Transverse colon (tissue), 4 donors: ENCODE results near the gene LSM14B. TPM values are rescaled to one million over a fixed set of nuclear protein-coding genes. Genes with fewer than 3 reads are reported as not detected.

Source experiments
- DNase-seq: peaks from one replicate; pipeline ENCODE4 v3.0.0-alpha.2; 2019
- H3K27ac ChIP-seq, 4 donors: fragments of 200-600 bp; sonication (generic); 2 replicates each; pipeline ENCODE4 v1.5.1; 2016 to 2018; ENCODE audit warnings: inconsistent platforms in 4 of 4
- H3K27me3 ChIP-seq: fragments of 200-600 bp; sonication (generic); 2 replicates; pipeline ENCODE4 v1.5.1; 2017; ENCODE audit warnings: inconsistent platforms
- H3K36me3 ChIP-seq, 4 donors: fragments of 200-600 bp; sonication (generic); 2 replicates each; pipeline ENCODE4 v1.5.1; 2017 to 2019; ENCODE audit warnings: inconsistent platforms in 4 of 4
- H3K4me1 ChIP-seq, 4 donors: fragments of 200-600 bp; sonication (generic); 2 replicates each; pipeline ENCODE4 v1.5.1; 2017 to 2020; ENCODE audit warnings: inconsistent platforms in 4 of 4
- H3K4me3 ChIP-seq, 4 donors: fragments of 200-600 bp; sonication (generic); 1 replicate in 1 of 4; 2 replicates in 3 of 4; pipeline versions ENCODE4 v1.5.1 to v1.6.1; 2017 to 2019; ENCODE audit warnings: inconsistent platforms in 4 of 4
- H3K9me3 ChIP-seq, 2 donors: fragments of 200-600 bp; sonication (generic); 2 replicates each; pipeline ENCODE4 v1.5.1; 2017 to 2019; ENCODE audit warnings: inconsistent platforms in 2 of 2
- EP300 ChIP-seq: sonication (generic); formaldehyde crosslinking; IDR thresholded peaks from one replicate; pipeline ENCODE4 v1.6.1; 2017; ENCODE audit warnings: antibody characterized with exemption, low read depth
- POLR2A ChIP-seq: fragments of 450-650 bp; IDR thresholded peaks from one replicate; pipeline ENCODE4 v1.6.1; 2016; ENCODE audit warnings: antibody characterized with exemption, mild to moderate bottlenecking, moderate library complexity
- POLR2AphosphoS5 ChIP-seq, 3 donors: sonication (generic); formaldehyde crosslinking; IDR thresholded peaks; one replicate each; pipeline ENCODE4 v1.6.1; 2016; ENCODE audit warnings: antibody characterized with exemption in 3 of 3
- WGBS, 2 donors: methylation state at CpG; one replicate each; pipeline ENCODE4 v1.1.5; 2018; ENCODE audit warnings: low coverage in 1 of 2; 5-methylcytosine and 5-hydroxymethylcytosine counted together
- in situ Hi-C, 4 donors: fragments of 200-750 bp; cut with MboI; loops; one replicate each; pipeline versions ENCODE4 v1.15.0 to v1.15.1; 2017; ENCODE audit warnings: low sequenced_read_pairs in 3 of 4, low pct_ligation_motif_present in 1 of 4, low pct_unique_long_range_greater_than_20kb in 1 of 4
- intact Hi-C: fragments of 100-400 bp; cut with DNase I; formaldehyde crosslinking; loops from one replicate; pipeline ENCODE4 v1.15.1; 2023; ENCODE audit warnings: low total_unique reads
- total RNA-seq, 4 donors: library from RNA; depleted of rRNA; stranded (reverse); fragments of >200 nt; gene quantifications; one replicate each; pipeline ENCODE4 v1.1.0, GENCODE V29; 2016
- TF ChIP-seq, protein P1 (sequence below), 5 experiments: fragments of 200-600 bp in 3 of 5; fragments of 450-650 bp in 2 of 5; sonication (generic) in 3 of 5; IDR thresholded peaks; 1 replicate in 2 of 5; 2 replicates in 3 of 5; pipeline ENCODE4 v1.5.1; 2016 to 2017; ENCODE audit warnings: antibody characterized with exemption in 5 of 5, inconsistent platforms in 3 of 5, mild to moderate bottlenecking in 2 of 5, moderate library complexity in 1 of 5

Gene LSM14B
- total RNA-seq, 4 donors from 2014 or later, result 22.1 to 45.3 (median 35.6) TPM

DNA sequence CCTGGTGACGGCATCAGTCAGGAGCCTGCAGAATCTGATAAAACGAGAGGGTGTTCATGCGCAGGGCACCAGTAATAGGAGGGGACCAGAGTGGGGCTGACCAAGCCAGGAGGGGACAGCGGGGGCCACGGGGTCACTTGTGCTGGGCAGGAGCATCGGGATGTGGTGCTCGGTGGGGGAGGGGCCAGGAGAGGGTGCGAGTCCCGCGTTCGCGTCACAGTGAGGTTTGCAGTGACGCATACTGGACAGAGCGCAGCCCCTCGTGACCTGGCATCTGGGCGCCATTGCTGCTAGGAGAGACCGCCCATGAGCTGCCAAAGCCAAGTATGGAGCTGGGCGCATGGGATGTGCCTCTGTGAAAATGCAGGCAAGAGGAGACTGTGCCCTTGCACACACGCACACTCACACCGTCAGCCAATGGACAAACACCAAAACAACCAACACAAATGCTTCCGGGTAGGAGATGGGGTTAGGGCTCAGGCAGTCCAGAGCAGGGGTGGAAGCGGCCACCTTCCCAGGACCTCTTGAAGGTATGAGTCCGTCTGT is 46.7 kb downstream of the LSM14B start:
- Histone ChIP-seq H3K27ac (no peak overlapping the region), H3K4me1 (no peaks in the 10 kb centered on the region), H3K9me3 (no peaks in the 10 kb centered on the region), H3K27me3 (no peaks in the 10 kb centered on the region), H3K36me3 (peaks cover 0 to 12% (median 2%) of the 10 kb centered on the region in 4 donors), H3K4me3 (no peak overlapping the region)
- TF ChIP-seq POLR2A (no peak), POLR2AphosphoS5 (IDR thresholded peaks at IDR 0.05) (no peak), EP300 (no peak)
- TF ChIP-seq, protein P1, sequence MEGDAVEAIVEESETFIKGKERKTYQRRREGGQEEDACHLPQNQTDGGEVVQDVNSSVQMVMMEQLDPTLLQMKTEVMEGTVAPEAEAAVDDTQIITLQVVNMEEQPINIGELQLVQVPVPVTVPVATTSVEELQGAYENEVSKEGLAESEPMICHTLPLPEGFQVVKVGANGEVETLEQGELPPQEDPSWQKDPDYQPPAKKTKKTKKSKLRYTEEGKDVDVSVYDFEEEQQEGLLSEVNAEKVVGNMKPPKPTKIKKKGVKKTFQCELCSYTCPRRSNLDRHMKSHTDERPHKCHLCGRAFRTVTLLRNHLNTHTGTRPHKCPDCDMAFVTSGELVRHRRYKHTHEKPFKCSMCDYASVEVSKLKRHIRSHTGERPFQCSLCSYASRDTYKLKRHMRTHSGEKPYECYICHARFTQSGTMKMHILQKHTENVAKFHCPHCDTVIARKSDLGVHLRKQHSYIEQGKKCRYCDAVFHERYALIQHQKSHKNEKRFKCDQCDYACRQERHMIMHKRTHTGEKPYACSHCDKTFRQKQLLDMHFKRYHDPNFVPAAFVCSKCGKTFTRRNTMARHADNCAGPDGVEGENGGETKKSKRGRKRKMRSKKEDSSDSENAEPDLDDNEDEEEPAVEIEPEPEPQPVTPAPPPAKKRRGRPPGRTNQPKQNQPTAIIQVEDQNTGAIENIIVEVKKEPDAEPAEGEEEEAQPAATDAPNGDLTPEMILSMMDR (IDR thresholded peaks at IDR 0.05), result no peak
- intact Hi-C loops (no loop called here), in situ Hi-C loops (no loop called here)
- DNase-seq, result no peak
- WGBS, 2 donors, result 80 to 95% methylated on average over 1 to 23 of the region's 23 CpGs

DNA sequence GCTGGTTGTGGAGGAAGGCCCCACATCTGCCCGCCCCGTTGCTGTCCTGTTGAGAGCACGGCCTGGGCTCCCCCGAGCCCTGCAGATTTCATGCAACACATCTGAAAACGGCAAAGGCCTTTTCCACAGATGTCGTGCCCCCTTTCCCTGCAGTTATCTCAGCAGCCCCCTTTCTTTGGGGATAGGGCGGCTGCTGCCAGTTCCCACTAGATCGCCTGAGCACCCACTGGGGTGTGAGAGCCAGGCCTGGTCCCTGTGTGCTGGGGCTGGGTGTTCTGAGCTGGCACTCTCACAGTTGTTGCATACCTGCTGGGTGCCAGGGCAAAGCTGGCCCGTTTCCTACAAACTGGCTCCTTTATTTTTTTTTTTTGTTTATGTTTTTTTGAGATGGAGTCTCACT is 48.3 kb downstream of the LSM14B start:
- no peak for TF ChIP-seq POLR2A
- TF ChIP-seq EP300, result no peak
- no peak for TF ChIP-seq POLR2AphosphoS5 (IDR thresholded peaks at IDR 0.05)
- TF ChIP-seq, protein P1 (IDR thresholded peaks at IDR 0.05), result no peak
- no peak for DNase-seq
- no peak overlapping the region for H3K4me3 ChIP-seq
- in situ Hi-C loops (no loop called here), intact Hi-C loops (no loop called here)
- WGBS, 2 donors, result 87 to 94% methylated on average over 3 to 9 of the region's 9 CpGs
- H3K36me3 ChIP-seq, result peaks cover 0 to 16% (median under 1%) of the 10 kb centered on the region in 4 donors
- no peaks in the 10 kb centered on the region for H3K27me3 ChIP-seq
- no peaks in the 10 kb centered on the region for H3K9me3 ChIP-seq
- no peaks in the 10 kb centered on the region for H3K4me1 ChIP-seq
- H3K27ac ChIP-seq, result no peak overlapping the region

DNA sequence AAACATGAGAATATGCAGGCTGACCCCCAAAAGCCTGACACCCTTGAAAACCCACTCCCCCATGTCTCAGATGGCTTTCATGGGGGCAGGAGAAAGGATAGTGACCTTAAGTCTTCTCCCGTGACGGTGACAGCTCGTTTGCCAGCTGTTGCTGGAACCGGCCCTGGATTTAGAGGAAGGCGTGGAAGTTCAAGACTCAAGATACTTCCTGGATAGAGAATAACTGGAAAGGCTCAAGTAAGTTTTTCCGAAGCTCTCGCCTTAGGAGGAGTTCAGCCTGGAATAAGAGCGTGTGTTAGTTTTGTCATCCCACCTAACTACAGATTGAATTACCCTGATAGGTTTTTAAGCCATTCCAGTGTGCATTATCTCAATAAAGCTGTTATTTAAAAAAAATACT is 49.0 kb downstream of the LSM14B start:
- Histone ChIP-seq H3K4me1 (no peaks in the 10 kb centered on the region), H3K27me3 (no peaks in the 10 kb centered on the region), H3K9me3 (no peaks in the 10 kb centered on the region), H3K36me3 (peaks cover 0 to 9% (median 0%) of the 10 kb centered on the region in 4 donors), H3K4me3 (no peak overlapping the region), H3K27ac (no peak overlapping the region)
- TF ChIP-seq EP300 (no peak), POLR2AphosphoS5 (IDR thresholded peaks at IDR 0.05) (no peak), POLR2A (no peak)
- TF ChIP-seq, protein P1 (IDR thresholded peaks at IDR 0.05), result no peak
- intact Hi-C loops (no loop called here), in situ Hi-C loops (no loop called here)
- 91 to 100% methylated on average over 2 to 8 of the region's 8 CpGs for WGBS, 2 donors
- no peak for DNase-seq

DNA sequence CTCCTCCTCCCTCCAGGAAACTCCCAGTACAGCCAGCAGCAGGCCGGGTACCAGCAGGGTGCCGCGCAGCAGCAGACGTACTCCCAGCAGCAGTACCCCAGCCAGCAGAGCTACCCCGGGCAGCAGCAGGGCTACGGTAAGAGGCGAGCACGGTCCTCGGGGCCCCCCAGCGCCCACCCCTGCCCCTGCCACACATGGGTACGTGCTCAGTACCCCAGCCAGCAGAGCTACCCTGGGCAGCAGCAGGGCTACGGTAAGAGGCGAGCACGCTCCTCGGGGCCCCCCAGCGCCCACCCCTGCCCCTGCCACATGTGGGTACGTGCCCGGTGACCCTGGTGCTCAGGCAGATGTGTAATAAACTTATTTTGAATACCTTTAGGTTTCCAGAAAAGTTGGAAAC is 50.4 kb downstream of the LSM14B start:
- no peak overlapping the region for H3K27ac ChIP-seq
- no peaks in the 10 kb centered on the region for H3K9me3 ChIP-seq
- intact Hi-C loops, result no loop called here
- WGBS, 2 donors, result 97% methylated on average over 18 of the region's 18 CpGs; no CpG with 5 or more reads in 1 of the 2 donors
- in situ Hi-C loops, result no loop called here
- H3K27me3 ChIP-seq, result no peaks in the 10 kb centered on the region
- no peak overlapping the region for H3K4me3 ChIP-seq
- no peak for TF ChIP-seq POLR2A
- no peak for TF ChIP-seq POLR2AphosphoS5 (IDR thresholded peaks at IDR 0.05)
- TF ChIP-seq, protein P1 (IDR thresholded peaks at IDR 0.05), result no peak
- no peak for TF ChIP-seq EP300
- no peak for DNase-seq
- H3K36me3 ChIP-seq, result peaks cover 0 to 7% (median 0%) of the 10 kb centered on the region in 4 donors
- no peaks in the 10 kb centered on the region for H3K4me1 ChIP-seq
